GM12892 (cell line): Measurements from ENCODE around the gene RAD54L.

ENCODE experiments used
- DNase-seq: peaks from one replicate; pipeline ENCODE4 v3.0.0; 2011; ENCODE audit not compliant: insufficient read length
- FAIRE-seq: peaks from 2 replicates; lab custom pipeline; 2011; peaks lifted over from hg19 to GRCh38; lab: Jason Lieb, UNC
- POLR2A ChIP-seq: IDR thresholded peaks from 2 replicates; pipeline ENCODE4 v1.6.1; 2011; ENCODE audit warnings: low read depth, low read length, control low read depth
- POLR2AphosphoS5 ChIP-seq: IDR thresholded peaks from 2 replicates; pipeline ENCODE4 v1.6.1; 2011; ENCODE audit warnings: low read depth, low read length, control low read depth
- TAF1 ChIP-seq: IDR thresholded peaks from 2 replicates; pipeline ENCODE4 v1.6.1; 2011; ENCODE audit warnings: low read depth, mild to moderate bottlenecking, control low read depth, low read length, borderline replicate concordance

RAD54L gene

GRCh38 chr1:46300673-46301405 is 53.3 kb downstream of the RAD54L start:
- no peak for DNase-seq
- FAIRE-seq: no peak
- TF ChIP-seq POLR2A (no peak), TAF1 (no peak), POLR2AphosphoS5 (no peak)

GRCh38 chr1:46301406-46301807 is 53.8 kb downstream of the RAD54L start:
- no peak for TF ChIP-seq POLR2AphosphoS5
- TF ChIP-seq POLR2A: no peak
- TF ChIP-seq TAF1: no peak
- DNase-seq (no peak), FAIRE-seq (no peak)

GRCh38 chr1:46301808-46302640 is 54.5 kb downstream of the RAD54L start:
- no peak for TF ChIP-seq POLR2A
- TF ChIP-seq POLR2AphosphoS5: no peak
- no peak for TF ChIP-seq TAF1
- FAIRE-seq: no peak
- peak; percentile 76 for DNase-seq

- FAIRE-seq (no peak), DNase-seq (peak; percentile 40)
- TF ChIP-seq TAF1 (no peak), POLR2A (no peak), POLR2AphosphoS5 (no peak)
Measured at GRCh38 chr1:46302641-46303037, 55.1 kb downstream of the RAD54L start.

- TF ChIP-seq TAF1: peak; percentile 89
- TF ChIP-seq POLR2AphosphoS5: peak; percentile 83
- peak; percentile 73; the same call in 1 of the 2 replicates for TF ChIP-seq POLR2A
- DNase-seq (peak; percentile 81), FAIRE-seq (peak; percentile 90)
Measured at GRCh38 chr1:46303038-46303871, 55.7 kb downstream of the RAD54L start, which contains the start of the genes LRRC41 and UQCRH. LRRC41 (minus strand) TSS chr1:46303616; CDS start chr1:46303322, 294 bp downstream. UQCRH (plus strand) TSS chr1:46303698; CDS start chr1:46303767, 69 bp downstream.

GRCh38 chr1:46303872-46304326 is 56.3 kb downstream of the RAD54L start:
- DNase-seq (no peak), FAIRE-seq (no peak)
- TF ChIP-seq POLR2AphosphoS5 (no peak), TAF1 (0 out of 2 replicates have a peak, but pooled peaks have one; percentile 7), POLR2A (no peak)

GRCh38 chr1:46306159-46306530 is 58.6 kb downstream of the RAD54L start:
- TF ChIP-seq POLR2A (no peak), POLR2AphosphoS5 (no peak), TAF1 (no peak)
- FAIRE-seq (no peak), DNase-seq (no peak)

GRCh38 chr1:46309401-46310159 is 62.0 kb downstream of the RAD54L start:
- TF ChIP-seq TAF1: no peak
- TF ChIP-seq POLR2A: no peak
- no peak for TF ChIP-seq POLR2AphosphoS5
- peak; percentile 17 for FAIRE-seq
- DNase-seq: no peak

GRCh38 chr1:46310321-46310720 is 62.8 kb downstream of the RAD54L start:
- TF ChIP-seq POLR2AphosphoS5 (no peak), POLR2A (no peak), TAF1 (no peak)
- FAIRE-seq (no peak), DNase-seq (no peak)
